IMR-90 (cell line): Measurements from ENCODE around the gene MYORG. TPM values are rescaled to one million over a fixed set of nuclear protein-coding genes. Genes with fewer than 3 reads are reported as not detected.

Experiments used
- ATAC-seq: fragments of 200-7000 bp; cut with Tn5 transposase; 2 replicates; pipeline ENCODE4 v1.9.1; 2020; ENCODE audit warnings: low read depth, mild to moderate bottlenecking, moderate library complexity
- BruUV-seq: library from RNA; stranded (reverse); fragments of 400-500 nt; replicated peaks from 2 replicates; lab custom pipeline; 2021; lab: Mats Ljungman, UMichigan
- CTCF ChIA-PET: fragments of 300-600 bp; formaldehyde crosslinking; extraction: SDS; loops from one replicate; lab custom pipeline; 2021; ENCODE audit warnings: antibody characterized with exemption; lab: Yijun Ruan, JAX
- POLR2A ChIA-PET: fragments of 300-600 bp; sonication (Branson Sonifier 250); formaldehyde crosslinking; loops from one replicate; lab custom pipeline; 2022; ENCODE audit warnings: antibody characterized with exemption; ENCODE audit not compliant: unreplicated experiment; lab: Charles Lee
- DNase-seq: peaks from one replicate; pipeline ENCODE4 v3.0.0; 2013
- H2AFZ ChIP-seq: replicated peaks from 2 replicates; pipeline ENCODE3; 2013; ENCODE audit warnings: low read length, mild to moderate bottlenecking; ENCODE audit not compliant: poor library complexity
- H2AK5ac ChIP-seq: 2 replicates; pipeline ENCODE4 v1.6.1; 2013; ENCODE audit warnings: low read depth, low read length, inconsistent platforms
- H2AK9ac ChIP-seq: replicated peaks from 2 replicates; pipeline ENCODE3; 2013; ENCODE audit warnings: mild to moderate bottlenecking, low read depth, low read length, moderate library complexity; ENCODE audit not compliant: poor library complexity
- H2BK120ac ChIP-seq: 2 replicates; pipeline ENCODE4 v1.6.1; 2013; ENCODE audit warnings: low read depth, low read length, inconsistent platforms
- H2BK15ac ChIP-seq: 3 replicates; pipeline ENCODE4 v1.6.1; 2013; ENCODE audit warnings: low read depth, low read length, inconsistent platforms
- H2BK20ac ChIP-seq: 2 replicates; pipeline ENCODE4 v1.6.1; 2013; ENCODE audit warnings: low read depth, mild to moderate bottlenecking, inconsistent platforms, low read length, moderate library complexity
- H2BK5ac ChIP-seq: 2 replicates; pipeline ENCODE4 v1.6.1; 2013; ENCODE audit warnings: mild to moderate bottlenecking, low read depth, low read length, inconsistent platforms; ENCODE audit not compliant: poor library complexity, severe bottlenecking
- H3K14ac ChIP-seq: replicated peaks from 2 replicates; pipeline ENCODE4 v1.6.1; 2013; ENCODE audit warnings: low read depth, low read length, inconsistent platforms
- H3K18ac ChIP-seq: 2 replicates; pipeline ENCODE4 v1.6.1; 2013; ENCODE audit warnings: low read depth, low read length, control low read depth
- H3K23ac ChIP-seq: 2 replicates; pipeline ENCODE4 v1.6.1; 2013; ENCODE audit warnings: low read depth, low read length, inconsistent platforms
- H3K27ac ChIP-seq: 2 replicates; pipeline ENCODE4 v1.5.1; 2013; ENCODE audit warnings: mild to moderate bottlenecking, control low read depth, low read length; ENCODE audit not compliant: insufficient read depth
- H3K27me3 ChIP-seq: 2 replicates; pipeline ENCODE4 v1.6.1; 2013; ENCODE audit warnings: low read length; ENCODE audit not compliant: control insufficient read depth, insufficient read depth
- H3K36me3 ChIP-seq: 2 replicates; pipeline ENCODE4 v1.6.1; 2013; ENCODE audit warnings: low read length, mixed read lengths; ENCODE audit not compliant: control insufficient read depth, insufficient read depth
- H3K4ac ChIP-seq: 2 replicates; pipeline ENCODE4 v1.6.1; 2013; ENCODE audit warnings: low read depth, low read length, inconsistent platforms
- H3K4me1 ChIP-seq: 2 replicates; pipeline ENCODE4 v1.6.1; 2013; ENCODE audit warnings: low read length, mixed read lengths; ENCODE audit not compliant: control insufficient read depth, insufficient read depth
- H3K4me2 ChIP-seq: 2 replicates; pipeline ENCODE4 v1.6.1; 2013; ENCODE audit warnings: low read depth, mild to moderate bottlenecking, control low read depth, low read length, moderate library complexity
- H3K4me3 ChIP-seq: 2 replicates; pipeline ENCODE4 v1.5.1; 2013; ENCODE audit warnings: low read depth, mild to moderate bottlenecking, control low read depth, low read length, moderate library complexity; ENCODE audit not compliant: insufficient read depth
- H3K56ac ChIP-seq: 2 replicates; pipeline ENCODE4 v1.6.1; 2013; ENCODE audit warnings: low read length, inconsistent platforms; ENCODE audit not compliant: insufficient read depth; ENCODE audit errors: extremely low read depth
- H3K79me1 ChIP-seq, 2 experiments: 2 replicates each; pipeline ENCODE4 v1.6.1; 2013; ENCODE audit warnings: low read length in 2 of 2, inconsistent platforms in 1 of 2, low read depth in 1 of 2
- H3K9ac ChIP-seq: 2 replicates; pipeline ENCODE4 v1.6.1; 2013; ENCODE audit warnings: low read depth, low read length, control low read depth
- H3K9me1 ChIP-seq: 2 replicates; pipeline ENCODE4 v1.6.1; 2013; ENCODE audit warnings: low read length, inconsistent platforms; ENCODE audit not compliant: insufficient read depth
- H3K9me3 ChIP-seq: 2 replicates; pipeline ENCODE4 v1.6.1; 2013; ENCODE audit warnings: low read length; ENCODE audit not compliant: control insufficient read depth, insufficient read depth
- H4K20me1 ChIP-seq: 2 replicates; pipeline ENCODE4 v1.6.1; 2013; ENCODE audit warnings: low read length, inconsistent platforms; ENCODE audit not compliant: insufficient read depth
- H4K5ac ChIP-seq: 2 replicates; pipeline ENCODE4 v1.6.1; 2013; ENCODE audit warnings: mild to moderate bottlenecking, low read depth, low read length, control low read depth
- H4K8ac ChIP-seq, 2 experiments: 2 replicates each; pipeline ENCODE4 v1.6.1; 2013; ENCODE audit warnings: low read depth in 2 of 2, low read length in 2 of 2, control low read depth in 1 of 2, inconsistent platforms in 1 of 2
- H4K91ac ChIP-seq: 2 replicates; pipeline ENCODE4 v1.6.1; 2013; ENCODE audit warnings: low read depth, low read length, inconsistent platforms; ENCODE audit not compliant: insufficient read depth
- MAZ ChIP-seq: IDR thresholded peaks from 2 replicates; pipeline ENCODE4 v1.6.1; 2012; ENCODE audit warnings: low read depth, mild to moderate bottlenecking, low read length, improper control_type of control experiment, moderate library complexity, borderline replicate concordance
- MXI1 ChIP-seq: IDR thresholded peaks from 2 replicates; pipeline ENCODE4 v1.6.1; 2012; ENCODE audit warnings: low read depth, mild to moderate bottlenecking, low read length, moderate library complexity, borderline replicate concordance
- RCOR1 ChIP-seq: IDR thresholded peaks from 2 replicates; pipeline ENCODE4 v1.6.1; 2012; ENCODE audit warnings: mild to moderate bottlenecking, low read length, improper control_type of control experiment; ENCODE audit not compliant: insufficient replicate concordance
- WGBS, 2 experiments: methylation state at CpG; one replicate each; pipeline versions ENCODE4 v1.1.5 to v1.1.7; 2013; ENCODE audit warnings: missing lambda C conversion rate in 2 of 2; ENCODE audit not compliant: insufficient read length in 1 of 2; ENCODE audit errors: extremely low coverage in 2 of 2; 5-methylcytosine and 5-hydroxymethylcytosine counted together
- dilution Hi-C: fragments of 300-500 bp; cut with HindIII; formaldehyde crosslinking; loops from one replicate; pipeline ENCODE4 v1.14.3; 2018; ENCODE audit warnings: low sequenced_read_pairs; ENCODE audit not compliant: unreplicated experiment
- in situ Hi-C: fragments of 300-500 bp; cut with MboI; formaldehyde crosslinking; loops from 3 replicates; pipeline ENCODE4 v1.14.3; 2019; ENCODE audit warnings: low sequenced_read_pairs, inconsistent platforms, mixed read lengths
- intact Hi-C: fragments of 100-400 bp; cut with micrococcal nuclease; formaldehyde crosslinking; loops from 2 replicates; pipeline ENCODE4 v1.10.0; 2022
- polyA plus RNA-seq, 3 experiments: library from polyadenylated mRNA; depleted of rRNA; stranded (reverse); fragments of >200 nt; gene quantifications; 2 replicates each; pipeline ENCODE4 v1.2.3, GENCODE V29; 2012; ENCODE audit warnings: low replicate concordance in 1 of 3
- total RNA-seq: library from RNA; depleted of rRNA; stranded (reverse); fragments of >200 nt; gene quantifications from 2 replicates; pipeline ENCODE4 v1.2.3, GENCODE V29; 2012
- TF ChIP-seq, protein P1 (sequence below): conservative IDR thresholded peaks from 2 replicates; pipeline ENCODE4 v1.5.1; 2012; ENCODE audit warnings: mild to moderate bottlenecking, low read depth, low read length, improper control_type of control experiment
- TF ChIP-seq, protein P2 (sequence below): fragments of 150-350 bp; IDR thresholded peaks from 2 replicates; pipeline ENCODE4 v1.6.1; 2016; ENCODE audit warnings: low read depth, mild to moderate bottlenecking, low read length, moderate library complexity, borderline replicate concordance

Gene MYORG
- total and polyA plus RNA-seq, 2 of the 4 experiments (the other 2 are of a cell fraction) = 0.36 to 0.60 TPM

DNA sequence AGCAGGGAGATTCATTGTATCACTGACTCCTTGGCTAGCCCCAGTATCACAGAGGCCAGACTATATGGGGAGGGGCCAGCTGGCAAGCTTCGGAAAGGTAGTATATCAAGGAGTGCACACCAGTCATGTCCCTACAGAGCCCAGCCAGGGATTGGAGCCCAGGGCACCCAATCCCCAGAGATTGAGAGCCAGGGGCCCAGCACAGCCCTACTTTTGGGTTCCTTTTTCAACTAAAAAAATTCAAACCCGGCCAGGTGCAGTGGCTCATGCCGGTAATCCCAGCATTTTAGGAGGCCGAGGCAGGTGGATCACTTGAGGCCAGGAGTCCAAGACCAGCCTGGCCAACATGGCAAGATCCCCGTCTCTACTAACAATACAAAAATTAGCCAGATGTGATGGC lies 5.4 kb upstream of the MYORG start:
- intact Hi-C loops = no loop called here

More for the DNA sequence above, 5.4 kb upstream of the MYORG start:
- no peak overlapping the region for H4K91ac ChIP-seq
- H3K4me2 ChIP-seq = no peak overlapping the region
- no peaks in the 10 kb centered on the region; the same call in 1 of the 2 replicates for H3K27me3 ChIP-seq
- no peak overlapping the region for H2AK9ac ChIP-seq
- H2BK15ac ChIP-seq = no peak overlapping the region
- no peak overlapping the region for H2AFZ ChIP-seq
- no peaks in the 10 kb centered on the region for H3K79me1 ChIP-seq
- H3K9ac ChIP-seq = no peak overlapping the region
- dilution Hi-C loops (no loop called here), in situ Hi-C loops (no loop called here)
- 0 out of 2 replicates have a peak, but pooled peaks cover 4% of the 10 kb centered on the region for H3K9me1 ChIP-seq
- H3K9me3 ChIP-seq = no peaks in the 10 kb centered on the region
- no peak overlapping the region for H3K4me3 ChIP-seq
- no peak overlapping the region for H2BK20ac ChIP-seq
- ChIA-PET CTCF (no interaction called here), POLR2A (no interaction called here)
- H3K4ac ChIP-seq = no peak overlapping the region
- peaks cover 6% of the 10 kb centered on the region for H3K4me1 ChIP-seq
- no peak overlapping the region for H3K14ac ChIP-seq
- H3K18ac ChIP-seq = no peak overlapping the region
- no peak overlapping the region for H4K8ac ChIP-seq
- no peak overlapping the region for H2BK5ac ChIP-seq
- no peak overlapping the region for H3K23ac ChIP-seq
- no TSS peak for BruUV-seq
- H3K27ac ChIP-seq = no peak overlapping the region
- no peak overlapping the region for H2BK120ac ChIP-seq
- ATAC-seq = no peak
- no peaks in the 10 kb centered on the region for H4K20me1 ChIP-seq
- no CpG with 5 or more reads among the region's 5 CpGs for WGBS, 2 experiments
- DNase-seq = no peak
- TF ChIP-seq, protein P1, sequence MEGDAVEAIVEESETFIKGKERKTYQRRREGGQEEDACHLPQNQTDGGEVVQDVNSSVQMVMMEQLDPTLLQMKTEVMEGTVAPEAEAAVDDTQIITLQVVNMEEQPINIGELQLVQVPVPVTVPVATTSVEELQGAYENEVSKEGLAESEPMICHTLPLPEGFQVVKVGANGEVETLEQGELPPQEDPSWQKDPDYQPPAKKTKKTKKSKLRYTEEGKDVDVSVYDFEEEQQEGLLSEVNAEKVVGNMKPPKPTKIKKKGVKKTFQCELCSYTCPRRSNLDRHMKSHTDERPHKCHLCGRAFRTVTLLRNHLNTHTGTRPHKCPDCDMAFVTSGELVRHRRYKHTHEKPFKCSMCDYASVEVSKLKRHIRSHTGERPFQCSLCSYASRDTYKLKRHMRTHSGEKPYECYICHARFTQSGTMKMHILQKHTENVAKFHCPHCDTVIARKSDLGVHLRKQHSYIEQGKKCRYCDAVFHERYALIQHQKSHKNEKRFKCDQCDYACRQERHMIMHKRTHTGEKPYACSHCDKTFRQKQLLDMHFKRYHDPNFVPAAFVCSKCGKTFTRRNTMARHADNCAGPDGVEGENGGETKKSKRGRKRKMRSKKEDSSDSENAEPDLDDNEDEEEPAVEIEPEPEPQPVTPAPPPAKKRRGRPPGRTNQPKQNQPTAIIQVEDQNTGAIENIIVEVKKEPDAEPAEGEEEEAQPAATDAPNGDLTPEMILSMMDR = no peak
- TF ChIP-seq MAZ (no peak), RCOR1 (no peak), MXI1 (no peak)
- TF ChIP-seq, protein P2, sequence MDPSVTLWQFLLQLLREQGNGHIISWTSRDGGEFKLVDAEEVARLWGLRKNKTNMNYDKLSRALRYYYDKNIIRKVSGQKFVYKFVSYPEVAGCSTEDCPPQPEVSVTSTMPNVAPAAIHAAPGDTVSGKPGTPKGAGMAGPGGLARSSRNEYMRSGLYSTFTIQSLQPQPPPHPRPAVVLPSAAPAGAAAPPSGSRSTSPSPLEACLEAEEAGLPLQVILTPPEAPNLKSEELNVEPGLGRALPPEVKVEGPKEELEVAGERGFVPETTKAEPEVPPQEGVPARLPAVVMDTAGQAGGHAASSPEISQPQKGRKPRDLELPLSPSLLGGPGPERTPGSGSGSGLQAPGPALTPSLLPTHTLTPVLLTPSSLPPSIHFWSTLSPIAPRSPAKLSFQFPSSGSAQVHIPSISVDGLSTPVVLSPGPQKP = no peak
- no peak overlapping the region for H2AK5ac ChIP-seq
- H4K5ac ChIP-seq = no peak overlapping the region
- no peak overlapping the region for H3K56ac ChIP-seq
- H3K36me3 ChIP-seq = no peaks in the 10 kb centered on the region
